CD4-positive, alpha-beta T cell treated with Interleukin-17A for 4 hours (primary cell): Measurements from ENCODE around the gene OTUB1.

Experiments used
- DNase-seq: peaks from one replicate; pipeline ENCODE4 v3.0.0-alpha.2; 2020; ENCODE audit warnings: mixed read lengths

The OTUB1 gene

GRCh38 chr11:63978551-63979239, 7.5 kb upstream of the OTUB1 start:
- DNase-seq: no peak

GRCh38 chr11:63979426-63979825, 6.8 kb upstream of the OTUB1 start:
- DNase-seq: no peak

DNA sequence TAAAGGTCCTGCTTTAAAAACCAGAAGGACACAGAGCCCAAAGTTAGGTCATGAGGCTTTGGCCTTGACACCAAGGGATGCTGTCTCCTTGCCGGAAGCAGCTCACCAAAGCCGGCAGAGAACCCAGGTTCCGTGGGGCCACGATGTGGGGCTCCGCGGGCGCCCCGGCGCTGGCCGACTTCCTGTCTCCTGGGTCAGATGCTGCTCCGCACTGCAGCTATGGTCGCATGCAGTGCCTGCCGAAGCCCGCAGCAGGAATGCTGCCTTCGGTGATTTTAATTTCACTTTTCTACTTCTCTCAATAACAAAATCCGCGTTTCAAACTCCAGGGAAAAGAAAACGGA, 454 bp upstream of the OTUB1 start:
- peak; percentile 81 for DNase-seq

DNA sequence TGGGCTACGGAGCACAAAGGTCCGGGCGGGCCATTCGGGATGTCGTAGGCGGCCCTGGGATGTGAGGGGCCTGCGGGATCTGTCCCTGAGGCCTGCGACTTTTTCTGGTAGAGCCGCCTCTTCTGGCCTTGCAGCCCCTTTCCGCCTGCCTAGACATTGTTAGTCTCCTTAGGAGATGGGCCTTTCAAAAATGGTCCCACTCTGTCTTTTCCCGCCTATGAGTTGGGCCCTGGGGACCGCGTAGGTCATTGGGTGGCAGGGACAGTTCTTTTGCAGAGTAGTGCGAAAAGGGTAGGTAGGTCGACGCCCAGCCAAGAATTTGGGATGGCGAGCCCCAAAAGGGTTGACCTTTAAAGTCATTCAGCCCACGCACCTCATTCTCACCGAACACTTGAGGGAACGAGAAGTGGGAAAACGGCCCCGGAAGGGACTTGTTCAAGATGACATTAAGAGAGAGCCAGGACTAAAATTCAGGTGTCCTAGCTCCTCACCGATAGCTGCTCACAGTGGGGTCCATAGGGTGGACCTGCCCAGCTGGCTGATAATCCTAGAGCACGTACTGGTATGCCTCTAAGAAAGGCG, 785 bp downstream of the OTUB1 start:
- no peak for DNase-seq

GRCh38 chr11:63991558-63991957, 5.3 kb downstream of the OTUB1 start:
- DNase-seq: no peak

- DNase-seq: no peak
Measured at GRCh38 chr11:63993100-63993499, 6.9 kb downstream of the OTUB1 start.

DNA sequence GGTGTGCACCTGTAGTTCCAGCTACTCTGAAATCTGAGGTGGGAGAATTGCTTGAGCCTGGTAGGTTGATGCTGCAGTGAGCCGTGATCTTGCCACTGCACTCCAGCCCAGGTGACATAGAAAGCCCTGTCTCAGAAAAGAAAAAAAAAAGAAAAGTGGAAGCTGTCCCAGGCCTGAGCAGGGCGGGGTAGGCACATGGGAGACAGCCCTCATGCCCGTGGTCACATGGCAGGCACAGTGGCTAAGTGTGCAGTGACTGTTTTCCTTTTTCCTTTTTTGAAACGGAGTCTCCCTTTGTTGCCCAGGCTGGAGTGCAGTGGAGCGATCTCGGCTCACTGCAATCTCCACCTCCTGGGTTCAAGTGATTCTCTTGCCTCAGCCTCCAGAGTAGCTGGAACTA, 7.8 kb downstream of the OTUB1 start:
- DNase-seq: no peak

- DNase-seq: no peak
Measured at GRCh38 chr11:63996512-63996911, 10.3 kb downstream of the OTUB1 start.

- DNase-seq: no peak
Measured at GRCh38 chr11:63997104-63997700, 11.0 kb downstream of the OTUB1 start.

GRCh38 chr11:63997801-63998337, 11.6 kb downstream of the OTUB1 start:
- DNase-seq: no peak

GRCh38 chr11:63998558-63999348, 12.5 kb downstream of the OTUB1 start:
- peak; percentile 14 for DNase-seq

GRCh38 chr11:63999349-64000025, 13.2 kb downstream of the OTUB1 start:
- peak; percentile 74 for DNase-seq

GRCh38 chr11:64000026-64000739, 13.9 kb downstream of the OTUB1 start:
- peak; percentile 84 for DNase-seq

GRCh38 chr11:64000740-64001483, 14.7 kb downstream of the OTUB1 start:
- DNase-seq: no peak

DNA sequence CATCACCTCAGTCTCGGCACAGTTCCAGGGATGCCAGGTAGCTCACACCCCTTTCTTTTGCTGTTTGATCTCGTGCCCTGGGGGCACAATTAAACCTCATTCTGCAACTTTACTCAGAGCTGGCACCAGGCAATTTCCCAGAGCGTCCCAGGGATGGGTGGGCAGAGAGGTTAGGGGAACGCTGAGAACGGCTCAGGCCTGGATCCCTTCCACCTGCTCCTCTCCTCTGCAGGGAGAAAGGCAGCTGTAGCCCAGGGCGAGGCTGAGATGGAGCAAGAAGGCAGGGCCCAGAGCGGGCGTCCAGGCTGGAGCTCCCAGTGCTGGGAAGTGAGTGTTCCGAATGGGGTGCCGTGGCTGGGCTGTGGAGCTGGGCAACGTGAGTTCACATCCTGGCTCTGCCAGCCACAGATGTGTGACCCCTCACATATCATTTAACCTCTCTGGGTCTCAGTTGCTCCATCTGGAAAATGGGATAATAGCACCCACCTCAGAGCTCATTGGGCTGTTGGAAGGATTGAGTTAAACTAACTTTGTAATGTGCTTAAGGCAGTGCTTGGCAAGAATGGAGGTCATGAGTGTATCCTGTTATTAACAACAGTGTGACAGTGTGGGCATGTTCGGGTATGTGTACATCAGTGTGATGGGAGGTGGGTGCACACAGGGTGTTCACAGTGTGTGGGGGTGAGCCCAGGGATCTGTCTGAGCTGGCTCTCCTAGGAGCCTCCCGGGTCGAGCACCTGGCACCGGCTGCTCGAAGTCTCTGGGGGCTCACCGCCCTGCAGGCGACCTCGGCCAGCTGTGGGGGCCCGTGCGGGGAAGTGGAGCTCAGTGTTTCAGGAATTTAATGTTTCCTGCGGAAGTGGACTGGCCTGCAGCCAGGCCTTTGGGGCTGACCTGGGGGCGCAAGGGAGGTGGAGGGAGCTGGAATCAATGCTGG, 15.5 kb downstream of the OTUB1 start:
- DNase-seq: no peak

GRCh38 chr11:64003807-64004589, 17.8 kb downstream of the OTUB1 start:
- no peak for DNase-seq

DNA sequence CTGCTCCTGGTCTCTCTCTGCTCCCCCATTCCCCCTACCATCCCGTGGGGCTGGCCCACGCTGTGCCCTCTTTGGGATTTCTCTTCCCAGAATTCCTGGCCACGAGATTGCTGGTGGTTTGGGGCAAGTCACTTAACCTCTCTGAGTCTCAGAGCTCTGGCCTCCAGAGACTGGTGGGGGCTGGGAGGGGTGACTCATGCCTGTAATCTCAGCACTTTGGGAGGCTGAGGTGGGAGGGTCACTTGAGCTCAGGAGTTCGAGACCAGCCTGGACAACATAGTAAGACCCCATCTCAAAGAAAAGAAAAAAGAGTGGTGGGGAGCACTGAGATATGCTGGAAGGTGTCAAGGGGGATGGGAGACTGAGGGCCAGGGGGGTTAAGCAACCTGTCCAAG, 18.3 kb downstream of the OTUB1 start:
- no peak for DNase-seq

- DNase-seq: no peak
Measured at GRCh38 chr11:64005691-64006090, 19.5 kb downstream of the OTUB1 start.

- no peak for DNase-seq
Measured at GRCh38 chr11:64006398-64006797, 20.2 kb downstream of the OTUB1 start.
